GM12872 (cell line): Measurements from ENCODE around the gene GABRD.

Source experiments
- CTCF ChIP-seq: IDR thresholded peaks from 3 replicates; pipeline ENCODE4 v1.5.1; 2011; ENCODE audit warnings: low read depth, mild to moderate bottlenecking, low read length, moderate library complexity; ENCODE audit not compliant: insufficient read depth

The GABRD gene

GRCh38 chr1:2050793-2051682, 31.9 kb downstream of the GABRD start:
- no peak for TF ChIP-seq CTCF

GRCh38 chr1:2052054-2052679, 33.0 kb downstream of the GABRD start:
- no peak for TF ChIP-seq CTCF

GRCh38 chr1:2052756-2053155, 33.6 kb downstream of the GABRD start:
- TF ChIP-seq CTCF, result no peak

- no peak for TF ChIP-seq CTCF
These were observed 34.1 kb downstream of the GABRD start for GRCh38 chr1:2053217-2053616.

DNA sequence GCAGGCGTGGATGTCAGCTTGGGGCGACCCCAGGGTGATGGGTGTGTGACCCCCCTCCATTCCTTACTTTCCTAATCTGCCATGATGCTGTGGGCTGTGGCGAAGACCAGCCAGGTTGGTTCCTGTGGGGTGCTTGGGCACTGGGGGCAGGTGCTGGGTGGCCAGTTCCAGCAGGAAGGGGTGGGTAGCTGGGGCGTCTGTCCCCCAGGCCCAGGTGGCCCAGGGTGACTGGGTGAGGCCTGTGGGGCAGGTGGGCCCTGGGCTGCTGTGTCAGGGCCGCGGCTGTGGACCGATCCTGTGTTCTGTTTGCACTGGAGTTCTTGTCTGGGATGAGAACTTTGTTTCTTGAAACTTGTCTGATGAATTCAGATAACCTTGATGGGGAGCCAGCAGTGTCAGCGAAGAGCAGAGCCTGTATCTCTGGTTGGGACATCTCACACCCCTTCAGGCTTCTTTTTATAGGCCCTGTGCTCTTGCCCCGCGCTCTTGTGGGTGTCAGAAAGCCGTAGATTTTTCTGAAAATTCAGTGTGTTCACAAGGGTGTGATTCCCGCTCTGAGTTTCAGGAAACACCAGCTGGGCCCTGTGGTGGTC, 34.7 kb downstream of the GABRD start:
- TF ChIP-seq CTCF, result no peak

DNA sequence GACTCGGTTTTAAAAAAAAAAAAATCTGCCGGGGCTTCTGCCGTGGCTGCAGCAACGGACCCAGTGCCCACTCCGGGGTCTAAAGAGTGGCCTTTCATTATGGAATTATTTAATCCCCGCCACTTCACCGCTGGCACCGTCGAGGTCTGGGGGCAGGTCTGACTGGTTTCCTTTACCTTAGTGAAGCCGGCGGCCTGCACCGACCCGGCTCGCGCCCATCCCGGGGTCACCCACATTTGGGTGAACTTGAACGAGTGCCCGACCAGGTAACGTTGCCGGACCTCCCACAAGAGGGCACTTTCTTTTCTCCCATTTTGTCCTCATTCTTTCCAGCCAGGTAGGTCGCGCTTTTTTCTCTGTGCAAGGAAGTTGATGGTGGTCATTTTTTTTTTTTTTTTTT, 35.4 kb downstream of the GABRD start:
- no peak for TF ChIP-seq CTCF

GRCh38 chr1:2055911-2056575, 36.9 kb downstream of the GABRD start:
- TF ChIP-seq CTCF, result no peak
